GM12878 (cell line): ENCODE results near the gene NEURL4. TPM values are rescaled to one million over a fixed set of nuclear protein-coding genes. Genes with fewer than 3 reads are reported as not detected.
A peak's percentile ranks its signal among the peaks of the same experiment; 100 is the strongest.

Experiments
- CUX1 ChIP-seq: IDR thresholded peaks from 2 replicates; pipeline ENCODE4 v1.6.1; 2012; ENCODE audit warnings: improper control_type of control experiment, low read depth, low read length; ENCODE audit not compliant: insufficient replicate concordance
- EP300 ChIP-seq, 2 experiments: fragments of 150-350 bp in 1 of 2; IDR thresholded peaks; 2 replicates each; pipeline ENCODE4 v1.6.1; 2011 to 2012; ENCODE audit warnings: low read depth in 2 of 2, low read length in 2 of 2, borderline replicate concordance in 1 of 2, improper control_type of control experiment in 1 of 2, inconsistent platforms in 1 of 2; ENCODE audit not compliant: control insufficient read depth in 1 of 2
- EZH2 ChIP-seq: IDR thresholded peaks from 2 replicates; pipeline ENCODE4 v1.6.1; 2012; ENCODE audit warnings: low read depth, mild to moderate bottlenecking, control low read depth, inconsistent platforms, low read length, borderline replicate concordance; ENCODE audit not compliant: control insufficient read depth
- FOXK2 ChIP-seq: fragments of 450-650 bp; IDR thresholded peaks from 2 replicates; pipeline ENCODE4 v1.6.1; 2017; ENCODE audit warnings: mild to moderate bottlenecking, moderate library complexity
- FOXM1 ChIP-seq: IDR thresholded peaks from 2 replicates; pipeline ENCODE4 v1.6.1; 2012; ENCODE audit warnings: low read depth, mild to moderate bottlenecking, inconsistent platforms, low read length, moderate library complexity
- JUND ChIP-seq: IDR thresholded peaks from 2 replicates; pipeline ENCODE4 v1.6.1; 2012; ENCODE audit warnings: low read depth, mild to moderate bottlenecking, low read length, improper control_type of control experiment, moderate library complexity
- MXI1 ChIP-seq: fragments of 150-350 bp; IDR thresholded peaks from 2 replicates; pipeline ENCODE4 v1.6.1; 2011; ENCODE audit warnings: low read depth, mild to moderate bottlenecking, inconsistent platforms, low read length, improper control_type of control experiment
- MYB ChIP-seq: fragments of 150-350 bp; IDR thresholded peaks from 2 replicates; pipeline ENCODE4 v1.6.1; 2014; ENCODE audit warnings: mild to moderate bottlenecking, low read depth, low read length, borderline replicate concordance
- NR2F1 ChIP-seq: fragments of 450-650 bp; conservative IDR thresholded peaks from 2 replicates; pipeline ENCODE4 v1.6.1; 2017; ENCODE audit warnings: mild to moderate bottlenecking
- RCOR1 ChIP-seq: conservative IDR thresholded peaks from 2 replicates; pipeline ENCODE4 v1.6.1; 2012; ENCODE audit warnings: low read depth, low read length, improper control_type of control experiment
- SMC3 ChIP-seq: IDR thresholded peaks from 2 replicates; pipeline ENCODE4 v1.6.1; 2011; ENCODE audit warnings: low read length, improper control_type of control experiment, borderline replicate concordance
- USF1 ChIP-seq: IDR thresholded peaks from 2 replicates; pipeline ENCODE4 v1.6.1; 2011; ENCODE audit warnings: borderline replicate concordance, low read depth, mild to moderate bottlenecking, moderate library complexity, mixed read lengths, low read length; ENCODE audit not compliant: insufficient read depth; ENCODE audit errors: extremely low read length
- USF2 ChIP-seq: IDR thresholded peaks from 2 replicates; pipeline ENCODE4 v1.6.1; 2011; ENCODE audit warnings: low read depth, low read length, improper control_type of control experiment, borderline replicate concordance
- ZBTB40 ChIP-seq: fragments of 450-650 bp; IDR thresholded peaks from 2 replicates; pipeline ENCODE4 v1.6.1; 2016; ENCODE audit warnings: mild to moderate bottlenecking, moderate library complexity, borderline replicate concordance
- polyA plus RNA-seq, 11 experiments: library from polyadenylated mRNA; depleted of rRNA in 4 of 11; unstranded in 6 of 11; stranded (reverse) in 5 of 11; fragments of >200 nt; fragmentation: Nextera tagmentation in 4 of 11; fragmentation: Illumina TruSeq in 1 of 11; extraction: Ambion mirVana in 4 of 11; extraction: Trizol in 1 of 11; gene quantifications; 1 replicate in 1 of 11; 2 replicates in 10 of 11; pipeline versions ENCODE4 v1.2.1 to v1.2.3, GENCODE V29; 2011 to 2016; ENCODE audit warnings: inconsistent platforms in 2 of 11, missing spikeins in 2 of 11, low read depth in 1 of 11
- total RNA-seq, 4 experiments: library from RNA; depleted of rRNA in 3 of 4; stranded (reverse); fragments of >200 nt in 3 of 4; fragmentation: Illumina TruSeq in 1 of 4; extraction: Trizol in 1 of 4; gene quantifications; 2 replicates each; pipeline versions ENCODE4 v1.2.1 to v1.2.3, GENCODE V29; 2013 to 2021
- TF ChIP-seq, protein P1 (sequence below): IDR thresholded peaks from 2 replicates; pipeline ENCODE4 v1.6.1; 2011; ENCODE audit warnings: low read depth, mild to moderate bottlenecking, low read length, moderate library complexity, borderline replicate concordance; ENCODE audit errors: extremely low read depth

The NEURL4 gene
- total and polyA plus RNA-seq, 10 of the 15 experiments (the other 5 are each of a cell fraction or from before 2014, with no cell fraction given): 0.03 to 41.9 (median 10.0) TPM

GRCh38 chr17:7308625-7309433 is 20.3 kb downstream of the NEURL4 start (continued):
- TF ChIP-seq USF1: no peak
- no peak for TF ChIP-seq RCOR1
- no peak; the same call in 1 of the 2 replicates for TF ChIP-seq MXI1
- TF ChIP-seq EP300 (IDR thresholded peaks at IDR 0.05; ENCODE audit: borderline replicate concordance in 1 of 2, control insufficient read depth in 1 of 2, low read depth in 2 of 2, low read length in 2 of 2): no peak
- no peak for TF ChIP-seq JUND
- TF ChIP-seq EZH2: no peak
- peak; percentile 58; the same call in 1 of the 2 replicates for TF ChIP-seq FOXK2
- no peak for TF ChIP-seq CUX1
- no peak; the same call in 1 of the 2 replicates for TF ChIP-seq ZBTB40
- no peak for TF ChIP-seq USF2
- no peak for TF ChIP-seq SMC3
- TF ChIP-seq FOXM1: peak; percentile 65; the same call in 1 of the 2 replicates
- no peak for TF ChIP-seq MYB
- TF ChIP-seq, protein P1, sequence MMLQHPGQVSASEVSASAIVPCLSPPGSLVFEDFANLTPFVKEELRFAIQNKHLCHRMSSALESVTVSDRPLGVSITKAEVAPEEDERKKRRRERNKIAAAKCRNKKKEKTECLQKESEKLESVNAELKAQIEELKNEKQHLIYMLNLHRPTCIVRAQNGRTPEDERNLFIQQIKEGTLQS: no peak
- TF ChIP-seq NR2F1: no peak
